Activated effector memory CD4-positive, alpha-beta T cell treated with anti-CD3 and anti-CD28 coated beads, Interleukin-2, amount 50 U/mL, for 16 hours (primary cell): ENCODE results near the gene DNAJC15.

Experiments
- DNase-seq: peaks from one replicate; pipeline ENCODE4 v3.0.0-alpha.2; 2020

The DNAJC15 gene

GRCh38 chr13:43089912-43090498, 66.6 kb downstream of the DNAJC15 start:
- no peak for DNase-seq

- DNase-seq, result no peak
These were observed 71.5 kb downstream of the DNAJC15 start for GRCh38 chr13:43094901-43095300.

- no peak for DNase-seq
These were observed 72.7 kb downstream of the DNAJC15 start for GRCh38 chr13:43095771-43096719.

GRCh38 chr13:43100667-43101066, 77.3 kb downstream of the DNAJC15 start:
- no peak for DNase-seq

- DNase-seq, result no peak
These were observed 78.9 kb downstream of the DNAJC15 start for GRCh38 chr13:43102304-43102703.

GRCh38 chr13:43107780-43108179, 84.4 kb downstream of the DNAJC15 start:
- DNase-seq, result no peak

- no peak for DNase-seq
These were observed 86.7 kb downstream of the DNAJC15 start for GRCh38 chr13:43110036-43110435.

GRCh38 chr13:43110658-43111057, 87.3 kb downstream of the DNAJC15 start:
- no peak for DNase-seq

- DNase-seq, result no peak
These were observed 88.4 kb downstream of the DNAJC15 start for GRCh38 chr13:43111559-43112400.

GRCh38 chr13:43113603-43114002, 90.2 kb downstream of the DNAJC15 start:
- DNase-seq, result no peak

- no peak for DNase-seq
These were observed 91.1 kb downstream of the DNAJC15 start for GRCh38 chr13:43114504-43114903.

- DNase-seq, result no peak
These were observed 91.8 kb downstream of the DNAJC15 start for GRCh38 chr13:43115141-43115540.

GRCh38 chr13:43116242-43116641, 92.9 kb downstream of the DNAJC15 start:
- DNase-seq, result no peak

GRCh38 chr13:43118521-43118920, 95.1 kb downstream of the DNAJC15 start:
- no peak for DNase-seq

GRCh38 chr13:43119206-43119605, 95.8 kb downstream of the DNAJC15 start:
- DNase-seq, result no peak

GRCh38 chr13:43122791-43123190, 99.4 kb downstream of the DNAJC15 start:
- DNase-seq, result no peak

- DNase-seq, result no peak
These were observed 100.5 kb downstream of the DNAJC15 start for GRCh38 chr13:43123856-43124255.

GRCh38 chr13:43124490-43124889, 101.1 kb downstream of the DNAJC15 start:
- no peak for DNase-seq

GRCh38 chr13:43126420-43126819, 103.0 kb downstream of the DNAJC15 start:
- no peak for DNase-seq

GRCh38 chr13:43127103-43127798, 103.9 kb downstream of the DNAJC15 start:
- no peak for DNase-seq

- no peak for DNase-seq
These were observed 104.4 kb downstream of the DNAJC15 start for GRCh38 chr13:43127827-43128226.

GRCh38 chr13:43128504-43128961, 105.1 kb downstream of the DNAJC15 start:
- DNase-seq, result no peak

GRCh38 chr13:43129066-43129465, 105.7 kb downstream of the DNAJC15 start:
- DNase-seq, result no peak
